ENCODE results near the gene CACNA1S. TPM values are rescaled to one million over a fixed set of nuclear protein-coding genes. Genes with fewer than 3 reads are reported as not detected.

CACNA1S gene
- total RNA-seq, 1 donor from 2014 or later: 0.11 TPM

- Histone ChIP-seq H3K79me2 (ENCODE audit: low read depth) (no peaks in the 10 kb centered on the region), H2AFZ (replicated peaks) (peak overlapping the region; percentile 98), H3F3A (ENCODE audit: low read depth) (no peaks in the 10 kb centered on the region), H4K20me1 (ENCODE audit: low read depth) (no peaks in the 10 kb centered on the region), H3K4me2 (peak overlapping the region; percentile 89), H3K9me3 (ENCODE audit: low read depth) (no peaks in the 10 kb centered on the region), H3K36me3 (no peaks in the 10 kb centered on the region), H3K27ac (no peak overlapping the region), H3K9ac (no peak overlapping the region), H3K4me3 (peak overlapping the region; percentile 57), H3K4me1 (peaks cover 11% of the 10 kb centered on the region), H3K27me3 (peaks cover 54% of the 10 kb centered on the region)
- Mint-ChIP-seq H3K36me3 (no peaks in the 10 kb centered on the region), H3K27me3 (ENCODE audit: insufficient read depth, low read depth) (peaks cover 8% of the 10 kb centered on the region), H3K9me3 (no peaks in the 10 kb centered on the region), H3K4me3 (peak overlapping the region; percentile 89), H3K4me1 (peaks cover 45% of the 10 kb centered on the region), H3K27ac (peak overlapping the region; percentile 72)
- peak; percentile 95 for DNase-seq (ENCODE audit: low spot score)
- peak; percentile 56 for TF ChIP-seq EZH2phosphoT487 (IDR thresholded peaks at IDR 0.05)
- peak; percentile 74 for TF ChIP-seq EZH2 (IDR thresholded peaks at IDR 0.05)
- TF ChIP-seq CTCF (IDR thresholded peaks at IDR 0.05): peak; percentile 79
These were observed 2.3 kb upstream of the CACNA1S start for GRCh38 chr1:201114245-201115131.

DNA sequence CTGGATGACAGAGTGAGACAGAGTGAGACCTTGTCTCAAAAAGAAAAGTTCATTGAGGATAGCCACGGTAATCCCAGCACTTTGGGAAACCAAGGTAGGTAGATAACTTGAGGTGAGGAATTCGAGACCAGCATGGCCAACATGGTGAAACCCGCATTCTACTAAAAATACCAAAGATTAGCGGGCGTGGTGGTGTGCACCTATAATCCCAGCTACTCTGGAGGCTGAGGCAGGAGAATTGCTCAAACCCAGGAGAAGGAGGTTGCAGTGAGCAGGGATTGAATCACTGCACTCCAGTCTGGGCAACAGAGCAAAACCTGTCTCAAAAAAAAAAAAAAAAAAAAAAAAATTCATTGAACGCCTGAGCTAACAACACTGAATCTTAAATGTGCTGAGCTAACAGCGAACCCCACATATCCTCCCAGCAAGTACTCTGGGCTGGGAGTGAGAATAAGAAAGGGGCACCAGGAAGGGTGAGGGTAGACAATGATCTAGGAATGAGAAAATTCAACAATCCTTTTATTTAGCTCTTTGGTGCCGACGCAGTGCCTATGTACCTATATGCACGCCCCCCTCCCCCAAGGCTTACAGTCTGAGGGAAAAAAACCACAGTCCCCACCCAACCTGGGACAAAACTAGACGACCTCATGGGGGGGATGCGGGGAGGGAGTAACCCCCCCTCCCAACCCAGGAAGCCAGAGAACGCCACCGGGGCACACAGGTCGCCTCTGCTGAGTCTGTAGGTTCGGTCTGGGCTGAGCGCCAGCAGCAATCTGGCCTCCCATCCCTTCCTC is 1.4 kb upstream of the CACNA1S start:
- no peaks in the 10 kb centered on the region for H3K36me3 ChIP-seq
- H3K27me3 ChIP-seq: peaks cover 52% of the 10 kb centered on the region
- H3K4me3 ChIP-seq: no peak overlapping the region
- H3K27ac ChIP-seq: no peak overlapping the region
- peak overlapping the region; percentile 83 for H3K27ac Mint-ChIP-seq
- H3K4me2 ChIP-seq: peak overlapping the region; percentile 26
- peaks cover 8% of the 10 kb centered on the region for H3K27me3 Mint-ChIP-seq (ENCODE audit: insufficient read depth, low read depth)
- H2AFZ ChIP-seq (replicated peaks): no peak overlapping the region
- H3K36me3 Mint-ChIP-seq: no peaks in the 10 kb centered on the region
- H3K9me3 ChIP-seq (ENCODE audit: low read depth): no peaks in the 10 kb centered on the region
- peaks cover 43% of the 10 kb centered on the region for H3K4me1 Mint-ChIP-seq
- TF ChIP-seq CTCF (IDR thresholded peaks at IDR 0.05) (no peak), EZH2 (IDR thresholded peaks at IDR 0.05) (no peak), EZH2phosphoT487 (IDR thresholded peaks at IDR 0.05) (no peak)
- H3K9me3 Mint-ChIP-seq: no peaks in the 10 kb centered on the region
- no peak for DNase-seq (ENCODE audit: low spot score)
- H3K79me2 ChIP-seq (ENCODE audit: low read depth): no peaks in the 10 kb centered on the region
- H3K9ac ChIP-seq: no peak overlapping the region
- peaks cover 15% of the 10 kb centered on the region for H3K4me1 ChIP-seq
- H3F3A ChIP-seq (ENCODE audit: low read depth): no peaks in the 10 kb centered on the region
- H3K4me3 Mint-ChIP-seq: peak overlapping the region; percentile 89
- no peaks in the 10 kb centered on the region for H4K20me1 ChIP-seq (ENCODE audit: low read depth)

DNA sequence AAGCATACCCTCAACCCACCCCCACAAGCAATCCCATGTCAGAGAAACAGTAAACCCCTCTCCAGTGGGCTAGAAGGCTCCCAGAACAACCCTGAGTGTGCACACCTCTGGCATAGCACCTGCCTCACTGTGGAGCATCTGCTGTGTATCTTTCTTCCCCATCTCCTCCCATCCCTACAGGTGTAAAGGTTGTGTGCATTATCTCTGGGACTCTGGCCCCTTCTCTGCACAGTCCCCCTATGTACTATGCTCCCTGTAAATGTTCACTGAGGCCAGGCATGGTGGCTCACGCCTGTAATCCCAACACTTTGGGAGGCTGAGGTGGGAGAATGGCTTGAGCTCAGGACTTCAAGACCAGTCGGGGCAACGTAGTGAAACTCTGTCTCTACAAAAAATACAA is 700 bp upstream of the CACNA1S start:
- no peaks in the 10 kb centered on the region for H3F3A ChIP-seq (ENCODE audit: low read depth)
- no peaks in the 10 kb centered on the region for H3K9me3 Mint-ChIP-seq
- H3K4me2 ChIP-seq: no peak overlapping the region
- H3K9ac ChIP-seq: no peak overlapping the region
- H3K27ac ChIP-seq: no peak overlapping the region
- H3K9me3 ChIP-seq (ENCODE audit: low read depth): no peaks in the 10 kb centered on the region
- H4K20me1 ChIP-seq (ENCODE audit: low read depth): no peaks in the 10 kb centered on the region
- H3K4me3 ChIP-seq: no peak overlapping the region
- peak overlapping the region; percentile 83 for H3K27ac Mint-ChIP-seq
- H3K4me1 Mint-ChIP-seq: peaks cover 49% of the 10 kb centered on the region
- H3K79me2 ChIP-seq (ENCODE audit: low read depth): no peaks in the 10 kb centered on the region
- no peaks in the 10 kb centered on the region for H3K36me3 ChIP-seq
- H3K4me3 Mint-ChIP-seq: peak overlapping the region; percentile 63
- no peak for DNase-seq (ENCODE audit: low spot score)
- no peak overlapping the region for H2AFZ ChIP-seq (replicated peaks)
- H3K27me3 ChIP-seq: peaks cover 45% of the 10 kb centered on the region
- peaks cover 8% of the 10 kb centered on the region for H3K27me3 Mint-ChIP-seq (ENCODE audit: insufficient read depth, low read depth)
- H3K36me3 Mint-ChIP-seq: no peaks in the 10 kb centered on the region
- peaks cover 21% of the 10 kb centered on the region for H3K4me1 ChIP-seq
- TF ChIP-seq EZH2phosphoT487 (IDR thresholded peaks at IDR 0.05): no peak
- no peak for TF ChIP-seq CTCF (IDR thresholded peaks at IDR 0.05)
- TF ChIP-seq EZH2 (IDR thresholded peaks at IDR 0.05): no peak

All from neural progenitor cell (in vitro differentiated cells).